AG04450 (cell line): ENCODE measurements around the gene APOD. TPM values are rescaled to one million over a fixed set of nuclear protein-coding genes. Genes with fewer than 3 reads are reported as not detected.
A peak's percentile ranks its signal among the peaks of the same experiment; 100 is the strongest.

Experiments used
- CTCF ChIA-PET: fragments of 300-600, 350-600 bp; formaldehyde crosslinking; extraction: SDS; loops from one replicate; lab custom pipeline; 2022; ENCODE audit warnings: antibody characterized with exemption, inconsistent platforms; lab: Charles Lee
- POLR2A ChIA-PET: fragments of 350-600 bp; formaldehyde crosslinking; extraction: SDS; loops from one replicate; lab custom pipeline; 2021; ENCODE audit warnings: antibody characterized with exemption, inconsistent platforms; lab: Yijun Ruan, JAX
- DNase-seq: peaks from one replicate; pipeline ENCODE4 v3.0.0-alpha.2; 2011; ENCODE audit warnings: low read depth, low spot score
- H3K27ac ChIP-seq: one replicate; pipeline ENCODE4 v1.5.1; 2012; ENCODE audit warnings: low read depth, low read length, control low read depth
- H3K27me3 ChIP-seq: one replicate; pipeline ENCODE4 v1.6.0; 2012; ENCODE audit warnings: low read length; ENCODE audit not compliant: control insufficient read depth, insufficient read depth
- H3K4me3 ChIP-seq: 2 replicates; pipeline ENCODE4 v1.5.1; 2011; ENCODE audit warnings: mild to moderate bottlenecking, low read depth, low read length, control low read depth
- H3K9me3 ChIP-seq: 2 replicates; pipeline ENCODE4 v1.5.1; 2012; ENCODE audit warnings: low read length; ENCODE audit not compliant: control insufficient read depth, insufficient read depth
- CTCF ChIP-seq: IDR thresholded peaks from 2 replicates; pipeline ENCODE4 v1.5.1; 2011; ENCODE audit warnings: low read depth, low read length, control low read depth, inconsistent platforms
- polyA plus RNA-seq: library from polyadenylated mRNA; depleted of rRNA; stranded (reverse); fragments of >200 nt; gene quantifications from 2 replicates; pipeline ENCODE4 v1.2.3, GENCODE V29; 2011; rRNA removed
- small RNA-seq: library from RNA; depleted of rRNA; stranded (forward); fragments of <200 nt; gene quantifications from one replicate; pipeline ENCODE3, GENCODE V24; 2012; ENCODE audit warnings: low read depth; ENCODE audit not compliant: insufficient read length

Gene APOD
- polyA plus RNA-seq, 1 experiment = 0.56 TPM

- TF ChIP-seq CTCF = no peak
- Histone ChIP-seq H3K9me3 (no peaks in the 10 kb centered on the region), H3K27me3 (no peaks in the 10 kb centered on the region), H3K4me3 (no peak overlapping the region), H3K27ac (no peak overlapping the region)
- ChIA-PET CTCF (interaction anchor here (10.0 kb wide), 1 partner anchor 254 kb away, joined by 303 read pairs; the partner anchor contains the start of gene XXYLT1), POLR2A (no interaction called here)
- no peak for DNase-seq
Measured at GRCh38 chr3:195526492-195526891, 57.2 kb downstream of the APOD start.

- H3K4me3 ChIP-seq = no peak overlapping the region
- TF ChIP-seq CTCF = no peak
- ChIA-PET POLR2A (interaction anchor here (1.1 kb wide), 1 partner anchor 253 kb away, joined by 3 read pairs; the partner anchor contains the start of gene XXYLT1), CTCF (interaction anchor here (1.2 to 10.0 kb wide), 3 partner anchors 8 to 842 kb away, joined by 5 to 303 read pairs (median 15); partner anchors contain the start of gene XXYLT1)
- no peak for DNase-seq
- H3K9me3 ChIP-seq = no peaks in the 10 kb centered on the region
- no peak overlapping the region for H3K27ac ChIP-seq
- no peaks in the 10 kb centered on the region for H3K27me3 ChIP-seq
Measured at GRCh38 chr3:195524171-195524896, 59.4 kb downstream of the APOD start.

- DNase-seq = no peak
- TF ChIP-seq CTCF = peak; percentile 52
- CTCF ChIA-PET = interaction anchor here (0.5 to 10.0 kb wide), 27 partner anchors 10 to 901 kb away, joined by 3 to 303 read pairs (median 4); partner anchors contain the start of genes PPP1R2 and XXYLT1
- Histone ChIP-seq H3K27ac (no peak overlapping the region), H3K27me3 (no peaks in the 10 kb centered on the region), H3K4me3 (no peak overlapping the region), H3K9me3 (no peaks in the 10 kb centered on the region)
- POLR2A ChIA-PET = no interaction called here
Measured at GRCh38 chr3:195522254-195523023, 61.3 kb downstream of the APOD start.

Small RNAs within 50 kb of the gene (small RNA-seq; reads per million reads assigned to genes)
- not detected for gene RN7SL73P
- not detected for gene RNU6ATAC24P

Other genes starting within 250 kb of the APOD start
- 35.9 and 50.2 TPM in 2 replicates for gene ACAP2, start 140.9 kb downstream of the APOD start, polyA plus RNA-seq
- 84.3 and 92.0 TPM in 2 replicates for gene PPP1R2, start 40.6 kb downstream of the APOD start, polyA plus RNA-seq
- 0.19 TPM in 2 replicates for gene MUC20, start 137.0 kb upstream of the APOD start, polyA plus RNA-seq
- gene MUC4, start 228.0 kb upstream of the APOD start, polyA plus RNA-seq = not detected in 2 replicates